ENCODE measurements around the gene INHBA. TPM values are rescaled to one million over a fixed set of nuclear protein-coding genes. Genes with fewer than 3 reads are reported as not detected.

INHBA gene
- total RNA-seq, 6 donors from 2014 or later, result 2.1 to 76.5 (median 42.4) TPM

GRCh38 chr7:41745451-41745850, 42.6 kb upstream of the INHBA start:
- no peaks in the 10 kb centered on the region for H3K27me3 ChIP-seq
- H3K27ac ChIP-seq, result no peak overlapping the region
- TF ChIP-seq EP300 (IDR thresholded peaks at IDR 0.05) (no peak), POLR2AphosphoS5 (IDR thresholded peaks at IDR 0.05) (no peak), CTCF (IDR thresholded peaks at IDR 0.05) (no peak), POLR2A (IDR thresholded peaks at IDR 0.05) (no peak)
- no peaks in the 10 kb centered on the region for H3K4me1 ChIP-seq
- DNase-seq, result no peak
- H3K36me3 ChIP-seq, result no peaks in the 10 kb centered on the region
- no peak for ATAC-seq (ENCODE audit: low FRiP score in 2 of 2)
- H3K4me3 ChIP-seq, result no peak overlapping the region
- peaks cover 0 to 16% (median 9%) of the 10 kb centered on the region in 4 donors for H3K9me3 ChIP-seq

- TF ChIP-seq EP300 (IDR thresholded peaks at IDR 0.05), result no peak
- TF ChIP-seq CTCF (IDR thresholded peaks at IDR 0.05), result no peak
- TF ChIP-seq POLR2AphosphoS5 (IDR thresholded peaks at IDR 0.05), result no peak
- TF ChIP-seq POLR2A (IDR thresholded peaks at IDR 0.05), result no peak
- ATAC-seq (ENCODE audit: low FRiP score in 2 of 2) (no peak), DNase-seq (no peak)
- WGBS, 2 donors, result 67 to 77% methylated on average over 4 of the region's 4 CpGs
- H3K9me3 ChIP-seq, result peaks cover 0 to 16% (median 9%) of the 10 kb centered on the region in 4 donors
- no peaks in the 10 kb centered on the region for H3K27me3 ChIP-seq
- no peaks in the 10 kb centered on the region for H3K4me1 ChIP-seq
- no peak overlapping the region for H3K4me3 ChIP-seq
- no peaks in the 10 kb centered on the region for H3K36me3 ChIP-seq
- H3K27ac ChIP-seq, result no peak overlapping the region
Observed at GRCh38 chr7:41744161-41744560, 41.3 kb upstream of the INHBA start.

- no peaks in the 10 kb centered on the region for H3K36me3 ChIP-seq
- ATAC-seq (ENCODE audit: low FRiP score in 2 of 2) (no peak), DNase-seq (no peak)
- H3K27ac ChIP-seq, result no peak overlapping the region
- no peaks in the 10 kb centered on the region for H3K4me1 ChIP-seq
- 57 to 71% methylated on average over 2 of the region's 2 CpGs for WGBS, 2 donors
- peaks cover 0 to 16% (median 9%) of the 10 kb centered on the region in 4 donors for H3K9me3 ChIP-seq
- TF ChIP-seq POLR2A (IDR thresholded peaks at IDR 0.05) (no peak), POLR2AphosphoS5 (IDR thresholded peaks at IDR 0.05) (no peak), CTCF (IDR thresholded peaks at IDR 0.05) (no peak), EP300 (IDR thresholded peaks at IDR 0.05) (no peak)
- H3K4me3 ChIP-seq, result no peak overlapping the region
- H3K27me3 ChIP-seq, result no peaks in the 10 kb centered on the region
Observed at GRCh38 chr7:41742401-41743020, 39.6 kb upstream of the INHBA start.

- 65 to 72% methylated on average over 3 of the region's 3 CpGs for WGBS, 2 donors
- ATAC-seq (ENCODE audit: low FRiP score in 2 of 2), result no peak
Observed at GRCh38 chr7:41738806-41739205, 35.9 kb upstream of the INHBA start.

More at GRCh38 chr7:41738806-41739205, 35.9 kb upstream of the INHBA start:
- Histone ChIP-seq H3K4me3 (no peak overlapping the region), H3K36me3 (no peaks in the 10 kb centered on the region), H3K27ac (no peak overlapping the region), H3K27me3 (no peaks in the 10 kb centered on the region), H3K9me3 (peaks cover 0 to 16% (median 9%) of the 10 kb centered on the region in 4 donors), H3K4me1 (no peaks in the 10 kb centered on the region)
- no peak for DNase-seq
- TF ChIP-seq POLR2AphosphoS5 (IDR thresholded peaks at IDR 0.05), result no peak
- no peak for TF ChIP-seq EP300 (IDR thresholded peaks at IDR 0.05)
- TF ChIP-seq CTCF (IDR thresholded peaks at IDR 0.05), result no peak
- TF ChIP-seq POLR2A (IDR thresholded peaks at IDR 0.05), result no peak
